ENCODE results near the gene C11orf58. TPM values are rescaled to one million over a fixed set of nuclear protein-coding genes. Genes with fewer than 3 reads are reported as not detected.

The C11orf58 gene
- 186 to 258 TPM (median 203 TPM) in 5 replicates for total RNA-seq (2022; extraction: Qiagen RNA extraction; ENCODE audit: low read depth)

DNA sequence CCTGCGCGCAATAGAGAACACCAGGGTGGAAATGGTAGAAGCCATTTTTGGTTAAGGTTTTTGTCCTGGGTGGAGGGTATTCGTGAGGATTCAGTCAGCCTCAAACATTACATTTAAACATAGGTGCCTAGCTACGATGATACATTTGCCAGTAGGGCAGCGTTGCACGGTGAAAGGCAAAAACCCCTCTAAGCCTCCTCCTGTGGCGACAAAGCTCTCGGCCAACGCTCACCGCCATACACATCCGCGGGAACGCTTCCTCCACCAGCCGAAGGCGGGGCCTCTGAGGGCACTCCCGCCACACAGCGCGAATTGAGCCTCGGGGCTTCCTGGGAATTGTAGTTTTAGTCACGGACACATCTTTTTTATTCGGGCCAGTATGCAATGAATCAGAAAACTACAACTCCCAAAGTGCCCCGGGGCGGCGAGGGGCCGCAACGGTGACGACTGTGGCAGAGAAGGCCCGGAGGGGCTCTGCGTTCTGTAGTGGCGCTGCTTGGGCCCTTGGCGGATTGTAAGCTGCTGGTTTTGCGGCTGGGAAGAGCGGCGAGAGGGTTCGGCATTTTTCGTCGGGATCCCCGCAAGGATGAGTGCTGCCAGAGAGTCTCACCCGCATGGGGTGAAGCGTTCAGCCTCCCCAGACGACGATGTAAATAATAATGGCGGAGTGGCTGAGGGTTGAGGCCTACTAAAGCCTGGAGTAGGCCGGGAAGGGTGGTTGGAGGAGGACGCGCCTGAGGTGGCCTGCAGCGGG, at the start of gene C11orf58:
TSS of gene C11orf58 (plus strand) at position 455 of the 754 bp plus-strand sequence. CDS start at position 587, 132 bp downstream.

Measured in A549 treated with DMSO at 1 μM for 4 hours (cell line).